CD8-positive, alpha-beta memory T cell (primary cell): ENCODE measurements around the gene EMP3. TPM values are rescaled to one million over a fixed set of nuclear protein-coding genes. Genes with fewer than 3 reads are reported as not detected.

ENCODE experiments used
- CTCF ChIA-PET: fragments of 350-600 bp; sonication (Branson Sonifier 250); formaldehyde crosslinking; loops from one replicate; lab custom pipeline; 2021; ENCODE audit warnings: antibody characterized with exemption; lab: Charles Lee
- POLR2A ChIA-PET: fragments of 350-600 bp; sonication (Branson Sonifier 250); formaldehyde crosslinking; loops from one replicate; lab custom pipeline; 2021; ENCODE audit warnings: antibody characterized with exemption; lab: Charles Lee
- DNase-seq, 5 donors: peaks; one replicate each; pipeline versions ENCODE4 v3.0.0 to v3.0.0-alpha.2; 2020 to 2022; ENCODE audit warnings: mixed read lengths in 1 of 5
- H3K27ac ChIP-seq: one replicate; pipeline ENCODE4 v1.7.0; 2013; ENCODE audit warnings: low read depth, mild to moderate bottlenecking, low read length, moderate library complexity
- H3K27me3 ChIP-seq: 2 replicates; pipeline ENCODE4 v1.7.0; 2013; ENCODE audit warnings: low read length, mild to moderate bottlenecking; ENCODE audit not compliant: insufficient read depth, poor library complexity, severe bottlenecking
- H3K36me3 ChIP-seq: 2 replicates; pipeline ENCODE4 v1.7.0; 2013; ENCODE audit warnings: mild to moderate bottlenecking, low read length, moderate library complexity; ENCODE audit not compliant: insufficient read depth
- H3K4me1 ChIP-seq: 2 replicates; pipeline ENCODE4 v1.7.0; 2013; ENCODE audit warnings: mild to moderate bottlenecking, low read length, moderate library complexity; ENCODE audit not compliant: insufficient read depth
- H3K4me3 ChIP-seq: 2 replicates; pipeline ENCODE4 v1.7.0; 2013; ENCODE audit warnings: mild to moderate bottlenecking, low read length
- H3K9me3 ChIP-seq: 2 replicates; pipeline ENCODE4 v1.7.0; 2013; ENCODE audit warnings: mild to moderate bottlenecking, low read length
- H3K27ac Mint-ChIP-seq, 8 donors: one replicate each; pipeline ENCODE4 v1.8.0; 2020 to 2021; ENCODE audit warnings: mixed read lengths in 8 of 8, mild to moderate bottlenecking in 6 of 8, inconsistent platforms in 3 of 8, moderate library complexity in 3 of 8
- H3K27me3 Mint-ChIP-seq, 2 donors: one replicate each; pipeline ENCODE4 v1.8.0; 2020 to 2021; ENCODE audit warnings: mixed read lengths in 2 of 2, mild to moderate bottlenecking in 1 of 2, moderate library complexity in 1 of 2
- H3K36me3 Mint-ChIP-seq, 3 donors: one replicate each; pipeline ENCODE4 v1.8.0; 2020 to 2021; ENCODE audit warnings: mixed read lengths in 3 of 3, inconsistent platforms in 1 of 3, mild to moderate bottlenecking in 1 of 3
- H3K4me1 Mint-ChIP-seq, 3 donors: one replicate each; pipeline ENCODE4 v1.8.0; 2020 to 2021; ENCODE audit warnings: mixed read lengths in 3 of 3, inconsistent platforms in 1 of 3, mild to moderate bottlenecking in 1 of 3
- H3K4me3 Mint-ChIP-seq, 7 donors: one replicate each; pipeline ENCODE4 v1.8.0; 2020 to 2021; ENCODE audit warnings: mixed read lengths in 7 of 7, mild to moderate bottlenecking in 6 of 7, moderate library complexity in 4 of 7, inconsistent platforms in 2 of 7
- H3K9me3 Mint-ChIP-seq, 5 donors: one replicate each; pipeline ENCODE4 v1.8.0; 2020 to 2022; ENCODE audit warnings: mixed read lengths in 5 of 5, mild to moderate bottlenecking in 3 of 5, moderate library complexity in 2 of 5, inconsistent platforms in 1 of 5
- polyA plus RNA-seq: library from polyadenylated mRNA; unstranded; fragments of 300-500 nt; fragmentation: Illumina TruSeq; gene quantifications from one replicate; pipeline ENCODE4 v1.2.3, GENCODE V29; 2021
- total RNA-seq, 2 experiments: library from RNA; stranded (reverse); gene quantifications; one replicate each; pipeline ENCODE4 v1.2.3, GENCODE V29; 2021

Gene EMP3
- total and polyA plus RNA-seq, 3 experiments from 2014 or later: 273 to 1,041 (median 278) TPM

DNA sequence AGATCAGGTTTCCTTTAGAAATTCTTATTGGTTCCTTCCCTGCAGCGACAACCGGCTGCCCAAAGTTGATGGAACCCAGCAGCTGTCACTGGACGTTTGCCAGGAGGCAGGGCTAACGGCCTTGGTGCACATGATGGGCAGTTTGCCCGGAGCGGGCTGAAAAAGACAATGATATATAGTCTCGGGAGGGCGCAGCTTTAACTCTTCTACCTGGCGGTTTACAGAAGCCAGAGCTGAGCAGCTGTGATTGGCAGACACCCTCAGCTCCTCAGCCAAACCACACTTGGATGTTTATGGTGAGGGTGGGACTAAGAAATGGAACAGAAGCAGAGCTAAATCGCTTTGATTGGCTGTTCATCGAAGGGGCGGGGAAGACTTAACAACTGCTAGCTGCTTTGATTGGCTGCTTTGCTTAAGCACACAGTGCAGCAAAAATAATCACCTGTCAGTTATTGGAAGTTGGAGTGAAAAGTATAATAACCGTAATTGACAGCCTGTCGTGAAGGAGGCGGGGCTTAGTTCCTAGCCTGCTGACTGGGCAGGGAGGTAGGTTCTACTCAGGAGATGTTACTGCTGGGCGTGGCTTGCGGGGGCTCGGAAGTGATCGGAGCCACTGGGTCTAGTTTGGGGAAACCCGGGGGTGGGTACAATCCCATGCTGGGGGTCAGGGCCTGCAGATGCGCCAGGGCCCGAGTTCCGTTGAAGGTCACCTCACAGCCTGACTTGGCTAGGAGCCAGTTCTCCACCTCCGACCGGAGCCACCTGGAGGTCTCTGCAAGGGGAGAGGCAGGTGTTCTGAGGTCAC, 7.5 kb downstream of the EMP3 start:
- peaks cover 52% of the 10 kb centered on the region for H3K4me1 ChIP-seq

GRCh38 chr19:48333467-48334384, 8.4 kb downstream of the EMP3 start:
- Mint-ChIP-seq H3K36me3 (peaks cover 4 to 31% (median 8%) of the 10 kb centered on the region in 3 donors), H3K27ac (peak overlapping the region; percentile 93 to 98 (median 96)), H3K4me1 (peaks cover 43 to 53% (median 49%) of the 10 kb centered on the region in 3 donors), H3K9me3 (no peaks in the 10 kb centered on the region), H3K27me3 (no peaks in the 10 kb centered on the region), H3K4me3 (peak overlapping the region; percentile 88 to 99 (median 97))
- ChIA-PET POLR2A (interaction anchor here (0.8 to 3.2 kb wide), 7 partner anchors 12 to 286 kb away, joined by 3 to 147 read pairs (median 4); partner anchors contain the start of genes EMP3, KDELR1, SPHK2 and SYNGR4), CTCF (interaction anchor here (0.6 to 9.7 kb wide), 36 partner anchors 12 to 1026 kb away, joined by 3 to 288 read pairs (median 3); partner anchors contain the start of genes EMP3, KDELR1, SYNGR4 and TMEM143)
- Histone ChIP-seq H3K4me1 (peaks cover 43% of the 10 kb centered on the region), H3K9me3 (no peaks in the 10 kb centered on the region), H3K4me3 (peak overlapping the region; percentile 95), H3K27me3 (no peaks in the 10 kb centered on the region), H3K27ac (peak overlapping the region; percentile 88), H3K36me3 (peaks cover 11% of the 10 kb centered on the region)
- DNase-seq: peak; percentile 89 to 95 (median 91)

More for the DNA sequence above, 7.5 kb downstream of the EMP3 start:
- Mint-ChIP-seq H3K9me3 (no peaks in the 10 kb centered on the region), H3K27ac (peak overlapping the region; percentile 93 to 98 (median 96)), H3K36me3 (peaks cover 4 to 36% (median 11%) of the 10 kb centered on the region in 3 donors), H3K4me3 (peak overlapping the region; percentile 88 to 99 (median 97)), H3K4me1 (peaks cover 47 to 60% (median 54%) of the 10 kb centered on the region in 3 donors), H3K27me3 (no peaks in the 10 kb centered on the region)
- H3K27me3 ChIP-seq: no peaks in the 10 kb centered on the region
- peaks cover 15% of the 10 kb centered on the region for H3K36me3 ChIP-seq
- no peaks in the 10 kb centered on the region for H3K9me3 ChIP-seq
- CTCF ChIA-PET: interaction anchor here (0.6 to 9.7 kb wide), 18 partner anchors 13 to 257 kb away, joined by 3 to 288 read pairs (median 4); partner anchors contain the start of genes EMP3, KDELR1, SYNGR4 and TMEM143
- H3K4me3 ChIP-seq: peak overlapping the region; percentile 95
- peak; percentile 93 to 98 (median 97) for DNase-seq
- POLR2A ChIA-PET: interaction anchor here (0.7 to 3.2 kb wide), 8 partner anchors 11 to 287 kb away, joined by 3 to 147 read pairs (median 4); partner anchors contain the start of genes EMP3, KDELR1, SPHK2 and SYNGR4
- H3K27ac ChIP-seq: peak overlapping the region; percentile 88

GRCh38 chr19:48338253-48338755, 13.0 kb downstream of the EMP3 start:
- Mint-ChIP-seq H3K9me3 (no peaks in the 10 kb centered on the region), H3K36me3 (peaks cover 0 to 17% (median 0%) of the 10 kb centered on the region in 3 donors), H3K27me3 (no peaks in the 10 kb centered on the region), H3K27ac (peak overlapping the region in 1 of 8 donors; percentile 22), H3K4me1 (peaks cover 8 to 11% (median 11%) of the 10 kb centered on the region in 3 donors), H3K4me3 (no peak overlapping the region)
- Histone ChIP-seq H3K36me3 (no peaks in the 10 kb centered on the region), H3K27me3 (no peaks in the 10 kb centered on the region), H3K27ac (no peak overlapping the region), H3K4me1 (peaks cover 8% of the 10 kb centered on the region), H3K9me3 (no peaks in the 10 kb centered on the region), H3K4me3 (no peak overlapping the region)
- DNase-seq: no peak
- ChIA-PET POLR2A (no interaction called here), CTCF (interaction anchor here (1.0 to 9.7 kb wide), 2 partner anchors 17 to 19 kb away, joined by 3 to 288 read pairs; partner anchors contain the start of gene EMP3)

DNA sequence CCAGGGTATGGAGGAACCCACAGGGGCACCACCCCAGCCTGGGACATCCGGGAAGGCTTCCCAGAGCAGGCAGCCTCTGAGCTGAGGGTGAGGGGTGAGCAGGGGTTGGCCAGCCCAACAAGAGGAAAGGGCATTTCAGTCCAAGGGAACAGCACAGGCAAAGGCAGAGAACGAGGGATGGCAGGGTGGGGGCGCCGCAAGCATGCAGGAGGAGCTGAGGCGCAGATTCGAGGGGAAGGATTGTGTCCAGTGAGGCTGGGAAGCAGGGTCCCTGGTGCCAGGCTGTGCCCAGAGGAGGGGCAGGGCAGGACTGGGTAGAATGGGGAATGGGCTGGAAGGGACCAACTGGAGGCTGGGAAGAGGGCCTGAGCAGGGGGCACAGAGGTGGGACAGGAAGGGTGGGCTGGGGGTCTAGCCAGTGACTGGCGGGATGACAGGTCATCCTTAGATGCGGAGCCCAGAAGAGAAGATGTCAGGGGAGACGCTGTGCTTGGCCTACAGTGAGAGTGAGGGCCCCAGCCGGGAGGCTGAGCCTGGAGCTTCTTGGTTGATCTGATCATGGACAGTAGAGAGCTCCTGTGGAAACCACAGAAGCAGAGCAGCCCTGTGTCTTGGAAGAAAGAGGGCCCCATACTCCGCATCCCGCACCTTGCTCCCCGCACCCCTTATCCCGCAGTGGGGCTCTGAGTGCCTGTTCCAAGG, 13.6 kb downstream of the EMP3 start:
- Histone ChIP-seq H3K36me3 (no peaks in the 10 kb centered on the region), H3K9me3 (no peaks in the 10 kb centered on the region), H3K4me3 (no peak overlapping the region), H3K27ac (no peak overlapping the region), H3K27me3 (no peaks in the 10 kb centered on the region), H3K4me1 (peaks cover 8% of the 10 kb centered on the region)
- Mint-ChIP-seq H3K36me3 (peaks cover 0 to 17% (median 0%) of the 10 kb centered on the region in 3 donors), H3K9me3 (no peaks in the 10 kb centered on the region), H3K27me3 (no peaks in the 10 kb centered on the region), H3K27ac (peak overlapping the region in 4 of 8 donors; percentile 19 to 54 (median 40)), H3K4me1 (peaks cover 6 to 11% (median 10%) of the 10 kb centered on the region in 3 donors), H3K4me3 (no peak overlapping the region)
- ChIA-PET POLR2A (no interaction called here), CTCF (interaction anchor here (0.6 to 1.0 kb wide), 2 partner anchors 18 to 22 kb away, joined by 3 read pairs; no protein-coding TSS in a partner anchor)
- no peak for DNase-seq

GRCh38 chr19:48340995-48341394, 15.6 kb downstream of the EMP3 start:
- H3K4me1 Mint-ChIP-seq: no peaks in the 10 kb centered on the region
- H3K27ac Mint-ChIP-seq: no peak overlapping the region
- no peaks in the 10 kb centered on the region for H3K9me3 Mint-ChIP-seq
- H3K4me1 ChIP-seq: no peaks in the 10 kb centered on the region
- DNase-seq: no peak
- H3K27me3 Mint-ChIP-seq: no peaks in the 10 kb centered on the region
- no peak overlapping the region for H3K4me3 ChIP-seq
- H3K27ac ChIP-seq: no peak overlapping the region
- POLR2A ChIA-PET: no interaction called here
- H3K27me3 ChIP-seq: no peaks in the 10 kb centered on the region
- no peak overlapping the region for H3K4me3 Mint-ChIP-seq
- no peaks in the 10 kb centered on the region for H3K36me3 ChIP-seq
- no peaks in the 10 kb centered on the region for H3K9me3 ChIP-seq
- CTCF ChIA-PET: interaction anchor here (0.5 to 1.4 kb wide), 4 partner anchors 20 to 475 kb away, joined by 3 to 4 read pairs (median 4); no protein-coding TSS in a partner anchor
- H3K36me3 Mint-ChIP-seq: peaks cover 0 to 21% (median 0%) of the 10 kb centered on the region in 3 donors

DNA sequence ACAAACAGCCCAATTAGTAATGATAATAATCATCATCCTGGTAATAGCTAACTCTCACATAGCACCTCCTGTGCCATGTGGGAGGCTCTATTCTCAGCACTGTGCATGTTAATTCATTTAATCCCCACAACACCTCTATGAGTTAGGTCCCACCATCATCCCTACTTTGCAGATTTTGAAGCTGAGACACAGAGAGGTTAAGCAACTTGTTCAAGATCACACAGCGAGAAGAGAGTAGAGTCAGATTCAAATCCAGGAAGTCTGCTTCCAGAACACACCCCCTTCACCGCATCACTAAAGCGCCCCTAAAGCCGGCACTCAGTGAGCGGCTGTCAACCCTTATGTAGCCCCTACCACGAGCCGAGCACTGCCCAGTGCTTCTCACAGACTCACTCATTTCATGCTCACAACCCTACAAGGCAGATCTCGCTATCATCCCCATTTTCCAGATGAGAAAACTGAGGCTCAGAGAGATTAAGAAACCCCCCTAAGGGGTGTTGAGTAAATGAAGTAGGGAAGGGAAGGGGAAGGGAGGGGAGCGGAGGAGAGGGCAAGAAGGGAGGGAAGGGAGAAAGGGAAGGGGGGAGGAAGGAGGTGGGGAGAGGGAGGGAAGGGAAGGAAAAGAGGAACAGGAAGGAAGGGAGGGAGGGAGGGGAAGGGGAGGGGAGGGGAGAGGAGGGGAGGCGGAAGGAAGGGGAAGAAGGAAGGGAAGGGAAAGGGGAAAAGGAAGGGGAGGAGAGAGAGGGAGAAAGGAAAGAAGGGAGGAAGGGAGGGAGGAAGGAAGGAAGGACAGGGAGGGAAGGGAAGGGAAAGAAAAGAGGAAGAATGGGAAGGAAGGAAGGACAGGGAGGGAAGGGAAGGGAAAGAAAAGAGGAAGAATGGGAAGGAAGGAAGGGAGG, 16.4 kb downstream of the EMP3 start:
- H3K27ac Mint-ChIP-seq: peak overlapping the region in 1 of 8 donors; percentile 46
- Histone ChIP-seq H3K4me3 (no peak overlapping the region), H3K27ac (no peak overlapping the region), H3K9me3 (no peaks in the 10 kb centered on the region), H3K27me3 (no peaks in the 10 kb centered on the region), H3K36me3 (no peaks in the 10 kb centered on the region), H3K4me1 (no peaks in the 10 kb centered on the region)
- H3K4me3 Mint-ChIP-seq: no peak overlapping the region
- ChIA-PET CTCF (interaction anchor here (1.4 kb wide), 2 partner anchors 28 to 81 kb away, joined by 4 read pairs; no protein-coding TSS in a partner anchor), POLR2A (no interaction called here)
- DNase-seq: no peak
- no peaks in the 10 kb centered on the region for H3K27me3 Mint-ChIP-seq
- no peaks in the 10 kb centered on the region for H3K9me3 Mint-ChIP-seq
- H3K4me1 Mint-ChIP-seq: no peaks in the 10 kb centered on the region
- H3K36me3 Mint-ChIP-seq: peaks cover 0 to 21% (median 1%) of the 10 kb centered on the region in 3 donors
